Astrocyte (in vitro differentiated cells and primary cell): Measurements from ENCODE around the gene ABCG5. TPM values are rescaled to one million over a fixed set of nuclear protein-coding genes. Genes with fewer than 3 reads are reported as not detected.

Experiments
- DNase-seq: peaks from one replicate; pipeline ENCODE4 v3.0.0-alpha.2; 2010; ENCODE audit warnings: low read depth
- FAIRE-seq: peaks from 2 replicates; lab custom pipeline; 2011; peaks lifted over from hg19 to GRCh38; lab: Jason Lieb, UNC
- H2AFZ ChIP-seq: 2 replicates; pipeline ENCODE4 v1.6.0; 2012; ENCODE audit warnings: low read depth, low read length, inconsistent platforms
- H3K27ac ChIP-seq: 2 replicates; pipeline ENCODE4 v1.5.1; 2011; ENCODE audit warnings: low read depth, low read length, inconsistent platforms
- H3K27me3 ChIP-seq: 2 replicates; pipeline ENCODE4 v1.6.0; 2011; ENCODE audit warnings: low read length, inconsistent platforms; ENCODE audit not compliant: insufficient read depth
- H3K36me3 ChIP-seq: 2 replicates; pipeline ENCODE4 v1.5.1; 2011; ENCODE audit warnings: low read length, inconsistent platforms; ENCODE audit not compliant: insufficient read depth
- H3K4me1 ChIP-seq: 2 replicates; pipeline ENCODE4 v1.5.1; 2011; ENCODE audit warnings: low read length, inconsistent platforms; ENCODE audit not compliant: insufficient read depth
- H3K4me2 ChIP-seq: 2 replicates; pipeline ENCODE4 v1.6.0; 2012; ENCODE audit warnings: low read length, inconsistent platforms
- H3K4me3 ChIP-seq: 2 replicates; pipeline ENCODE4 v1.5.1; 2011; ENCODE audit warnings: low read depth, mild to moderate bottlenecking, low read length, inconsistent platforms; ENCODE audit not compliant: insufficient read depth
- H3K79me2 ChIP-seq: 2 replicates; pipeline ENCODE4 v1.6.0; 2012; ENCODE audit warnings: mild to moderate bottlenecking, low read length, inconsistent platforms; ENCODE audit not compliant: insufficient read depth
- H3K9ac ChIP-seq: 2 replicates; pipeline ENCODE4 v1.6.0; 2012; ENCODE audit warnings: mild to moderate bottlenecking, low read length, inconsistent platforms
- H3K9me3 ChIP-seq: 2 replicates; pipeline ENCODE4 v1.5.1; 2012; ENCODE audit warnings: low read depth, mild to moderate bottlenecking, low read length, inconsistent platforms; ENCODE audit not compliant: insufficient read depth
- H4K20me1 ChIP-seq: 2 replicates; pipeline ENCODE4 v1.6.0; 2012; ENCODE audit warnings: low read length, inconsistent platforms; ENCODE audit not compliant: insufficient read depth
- H3K27ac Mint-ChIP-seq: one replicate; pipeline ENCODE4 v1.8.0; 2021; ENCODE audit warnings: mild to moderate bottlenecking, mixed read lengths; ENCODE audit not compliant: unreplicated experiment
- H3K27me3 Mint-ChIP-seq: one replicate; pipeline ENCODE4 v1.8.0; 2021; ENCODE audit warnings: low read depth, mixed read lengths; ENCODE audit not compliant: unreplicated experiment
- H3K36me3 Mint-ChIP-seq: one replicate; pipeline ENCODE4 v1.8.0; 2021; ENCODE audit warnings: low read depth, mixed read lengths; ENCODE audit not compliant: unreplicated experiment
- H3K4me1 Mint-ChIP-seq: one replicate; pipeline ENCODE4 v1.8.0; 2021; ENCODE audit warnings: low read depth, mixed read lengths; ENCODE audit not compliant: unreplicated experiment
- H3K4me3 Mint-ChIP-seq: one replicate; pipeline ENCODE4 v1.8.0; 2021; ENCODE audit warnings: mild to moderate bottlenecking, moderate library complexity, mixed read lengths; ENCODE audit not compliant: unreplicated experiment
- H3K9me3 Mint-ChIP-seq: one replicate; pipeline ENCODE4 v1.8.0; 2021; ENCODE audit warnings: mild to moderate bottlenecking, mixed read lengths; ENCODE audit not compliant: unreplicated experiment
- CTCF ChIP-seq: IDR thresholded peaks from 2 replicates; pipeline ENCODE4 v1.5.1; 2011; ENCODE audit warnings: low read depth, mild to moderate bottlenecking, inconsistent platforms, low read length, moderate library complexity; ENCODE audit not compliant: insufficient read depth
- EZH2 ChIP-seq: IDR thresholded peaks from 2 replicates; pipeline ENCODE4 v1.6.1; 2012; ENCODE audit warnings: mild to moderate bottlenecking, low read length, inconsistent platforms; ENCODE audit not compliant: insufficient read depth
- total RNA-seq: library from RNA; stranded (reverse); gene quantifications from 2 replicates; pipeline ENCODE4 v1.2.1, GENCODE V29; 2021

Gene ABCG5
- total RNA-seq, 1 donor from 2014 or later, result not detected

GRCh38 chr2:43792653-43793052 is 46.0 kb downstream of the ABCG5 start:
- H3K4me3 ChIP-seq, result no peak overlapping the region
- DNase-seq (no peak), FAIRE-seq (no peak)
- H3K9me3 ChIP-seq, result no peaks in the 10 kb centered on the region
- H3K4me2 ChIP-seq, result no peak overlapping the region
- H2AFZ ChIP-seq, result no peak overlapping the region
- Mint-ChIP-seq H3K9me3 (no peaks in the 10 kb centered on the region), H3K4me3 (no peak overlapping the region), H3K27me3 (no peaks in the 10 kb centered on the region), H3K27ac (no peak overlapping the region), H3K4me1 (no peaks in the 10 kb centered on the region), H3K36me3 (peaks cover 4% of the 10 kb centered on the region)
- H3K27ac ChIP-seq, result no peak overlapping the region
- TF ChIP-seq CTCF (no peak), EZH2 (no peak)
- no peaks in the 10 kb centered on the region for H3K4me1 ChIP-seq
- no peaks in the 10 kb centered on the region for H3K27me3 ChIP-seq
- H3K79me2 ChIP-seq, result no peaks in the 10 kb centered on the region
- no peaks in the 10 kb centered on the region for H4K20me1 ChIP-seq
- no peak overlapping the region for H3K9ac ChIP-seq
- peaks cover 7% of the 10 kb centered on the region for H3K36me3 ChIP-seq

GRCh38 chr2:43791035-43791765 is 47.4 kb downstream of the ABCG5 start:
- Histone ChIP-seq H3K9me3 (no peaks in the 10 kb centered on the region), H3K27ac (no peak overlapping the region), H3K9ac (no peak overlapping the region), H3K4me3 (no peak overlapping the region), H4K20me1 (no peaks in the 10 kb centered on the region), H3K4me1 (no peaks in the 10 kb centered on the region), H3K36me3 (peaks cover 13% of the 10 kb centered on the region), H3K4me2 (no peak overlapping the region), H3K79me2 (no peaks in the 10 kb centered on the region), H3K27me3 (no peaks in the 10 kb centered on the region), H2AFZ (no peak overlapping the region)
- Mint-ChIP-seq H3K9me3 (no peaks in the 10 kb centered on the region), H3K4me1 (no peaks in the 10 kb centered on the region), H3K27ac (no peak overlapping the region), H3K4me3 (no peak overlapping the region), H3K27me3 (no peaks in the 10 kb centered on the region), H3K36me3 (peaks cover 4% of the 10 kb centered on the region)
- TF ChIP-seq EZH2, result no peak
- no peak for TF ChIP-seq CTCF
- peak; percentile 5 for FAIRE-seq
- no peak for DNase-seq

- Histone ChIP-seq H3K27ac (no peak overlapping the region), H3K79me2 (no peaks in the 10 kb centered on the region), H3K36me3 (peaks cover 13% of the 10 kb centered on the region), H4K20me1 (no peaks in the 10 kb centered on the region), H3K9ac (no peak overlapping the region), H3K4me2 (no peak overlapping the region), H3K4me3 (no peak overlapping the region), H3K27me3 (no peaks in the 10 kb centered on the region), H3K9me3 (no peaks in the 10 kb centered on the region), H2AFZ (no peak overlapping the region), H3K4me1 (no peaks in the 10 kb centered on the region)
- DNase-seq (no peak), FAIRE-seq (no peak)
- no peak for TF ChIP-seq CTCF
- no peak for TF ChIP-seq EZH2
- no peaks in the 10 kb centered on the region for H3K27me3 Mint-ChIP-seq
- peaks cover 4% of the 10 kb centered on the region for H3K36me3 Mint-ChIP-seq
- H3K27ac Mint-ChIP-seq, result no peak overlapping the region
- no peak overlapping the region for H3K4me3 Mint-ChIP-seq
- no peaks in the 10 kb centered on the region for H3K9me3 Mint-ChIP-seq
- no peaks in the 10 kb centered on the region for H3K4me1 Mint-ChIP-seq
These were observed 48.5 kb downstream of the ABCG5 start for GRCh38 chr2:43790147-43790546.
